GM12865 (cell line): ENCODE data around the gene TSPAN4.

ENCODE experiments used
- DNase-seq: peaks from one replicate; pipeline ENCODE4 v3.0.0; 2010; ENCODE audit warnings: low read depth
- H3K4me3 ChIP-seq: 2 replicates; pipeline ENCODE4 v1.5.1; 2011; ENCODE audit warnings: mild to moderate bottlenecking, low read depth, low read length, control low read depth
- CTCF ChIP-seq: IDR thresholded peaks from 2 replicates; pipeline ENCODE4 v1.5.1; 2011; ENCODE audit warnings: low read length, control low read depth, low read depth, inconsistent platforms; ENCODE audit not compliant: insufficient read depth; ENCODE audit errors: missing control alignments

Gene TSPAN4

GRCh38 chr11:908273-908672, 65.6 kb downstream of the TSPAN4 start:
- TF ChIP-seq CTCF, result no peak
- no peak overlapping the region for H3K4me3 ChIP-seq
- no peak for DNase-seq

GRCh38 chr11:909406-909805, 66.8 kb downstream of the TSPAN4 start:
- H3K4me3 ChIP-seq, result peak overlapping the region; percentile 91
- no peak for TF ChIP-seq CTCF
- DNase-seq, result no peak

- peak overlapping the region; percentile 91 for H3K4me3 ChIP-seq
- DNase-seq, result peak; percentile 24
- TF ChIP-seq CTCF, result no peak
Observed at GRCh38 chr11:910044-910588, 67.5 kb downstream of the TSPAN4 start.

GRCh38 chr11:910589-911030, 68.0 kb downstream of the TSPAN4 start, which contains the start of gene CHID1:
Gene CHID1 (minus strand): TSS chr11:910810. CDS start chr11:904816, 5,994 bp downstream.
- peak; percentile 91 for DNase-seq
- no peak for TF ChIP-seq CTCF

GRCh38 chr11:911031-911889, 68.6 kb downstream of the TSPAN4 start:
- H3K4me3 ChIP-seq, result peak overlapping the region; percentile 92
- peak; percentile 4 for TF ChIP-seq CTCF
- peak; percentile 55 for DNase-seq

More at GRCh38 chr11:910589-911030, 68.0 kb downstream of the TSPAN4 start, which contains the start of gene CHID1:
- H3K4me3 ChIP-seq, result peak within 1 kb of the TSS; percentile 92

GRCh38 chr11:911890-912219, 69.2 kb downstream of the TSPAN4 start:
- DNase-seq, result no peak
- H3K4me3 ChIP-seq, result peak overlapping the region; percentile 92
- TF ChIP-seq CTCF, result no peak
